H1 (cell line): Measurements from ENCODE around the gene ZAP70. TPM values are rescaled to one million over a fixed set of nuclear protein-coding genes. Genes with fewer than 3 reads are reported as not detected.

Experiments used
- BACH1 ChIP-seq: IDR thresholded peaks from 2 replicates; pipeline ENCODE4 v1.6.1; 2012; ENCODE audit warnings: low read length, improper control_type of control experiment
- BRCA1 ChIP-seq: IDR thresholded peaks from 2 replicates; pipeline ENCODE4 v1.6.1; 2012; ENCODE audit warnings: low read depth, low read length, improper control_type of control experiment
- CBX8 ChIP-seq: fragments of 300-800, 300-1000 bp; sonication (generic); IDR thresholded peaks from 2 replicates; pipeline ENCODE4 v1.7.1; 2016; ENCODE audit warnings: low read depth, low read length, borderline replicate concordance
- CEBPB ChIP-seq: IDR thresholded peaks from 2 replicates; pipeline ENCODE4 v1.6.1; 2012; ENCODE audit warnings: low read depth, low read length
- E2F6 ChIP-seq: IDR thresholded peaks from 2 replicates; pipeline ENCODE4 v1.6.1; 2012; ENCODE audit warnings: inconsistent platforms
- RBBP5 ChIP-seq: IDR thresholded peaks from 2 replicates; pipeline ENCODE4 v1.7.1; 2012; ENCODE audit warnings: low read depth, mild to moderate bottlenecking, inconsistent platforms, low read length, moderate library complexity, borderline replicate concordance
- polyA plus RNA-seq, 7 experiments: library from polyadenylated mRNA; depleted of rRNA in 3 of 7; stranded (reverse) in 5 of 7; unstranded in 2 of 7; fragments of >200 nt in 5 of 7; fragments of 200-250 nt in 2 of 7; gene quantifications; 1 replicate in 5 of 7; 2 replicates in 1 of 7; 4 replicates in 1 of 7; pipeline versions ENCODE4 v1.2.1 to v1.2.3, GENCODE V29; 2011 to 2013; ENCODE audit warnings: missing spikeins in 2 of 7, mixed read lengths in 2 of 7
- total RNA-seq: library from RNA; stranded (reverse); fragmentation: NEBNext Ultra II Directional; extraction: Animal tissue kit (Norgen Biotek cat#: 25700); gene quantifications from 2 replicates; pipeline ENCODE4 v1.2.1, GENCODE V29; 2021

Gene ZAP70
- total and polyA plus RNA-seq, 2 of the 8 experiments (the other 6 are each of a cell fraction or from before 2014, with no cell fraction given): 0.15 TPM; not detected in 1

GRCh38 chr2:97670471-97670870, 42.9 kb upstream of the ZAP70 start (continued):
- TF ChIP-seq CBX8: no peak
- no peak for TF ChIP-seq CEBPB
- TF ChIP-seq BACH1: no peak
- no peak for TF ChIP-seq RBBP5
- TF ChIP-seq E2F6: no peak
- no peak for TF ChIP-seq BRCA1
